Esophagus muscularis mucosa (tissue), 4 donors: ENCODE results near the gene SLC9A6.

Experiments
- CTCF ChIP-seq, 3 experiments: fragments of 200-600 bp in 2 of 3; fragments of 450-650 bp in 1 of 3; sonication (generic) in 2 of 3; IDR thresholded peaks; one replicate each; pipeline ENCODE4 v1.5.1; 2017 to 2019; ENCODE audit warnings: antibody characterized with exemption in 3 of 3, mild to moderate bottlenecking in 2 of 3, moderate library complexity in 1 of 3
- EP300 ChIP-seq: sonication (generic); formaldehyde crosslinking; IDR thresholded peaks from one replicate; pipeline ENCODE4 v1.6.1; 2017; ENCODE audit warnings: antibody characterized with exemption
- POLR2A ChIP-seq: fragments of 450-650 bp; IDR thresholded peaks from one replicate; pipeline ENCODE4 v1.6.1; 2017; ENCODE audit warnings: antibody characterized with exemption, moderate library complexity, mild to moderate bottlenecking, low read depth
- POLR2AphosphoS5 ChIP-seq, 2 donors: sonication (generic); formaldehyde crosslinking; IDR thresholded peaks; one replicate each; pipeline ENCODE4 v1.6.1; 2017; ENCODE audit warnings: antibody characterized with exemption in 2 of 2

GRCh38 chrX:136094962-136095361, 109.7 kb downstream of the SLC9A6 start:
- no peak for TF ChIP-seq CTCF (IDR thresholded peaks at IDR 0.05)
- no peak for TF ChIP-seq POLR2A
- TF ChIP-seq POLR2AphosphoS5 (IDR thresholded peaks at IDR 0.05), result no peak
- TF ChIP-seq EP300, result no peak
